HG03103 (cell line): ENCODE data around the gene CABS1.

Source experiments
- ATAC-seq: cut with Tn5 transposase; IDR thresholded peaks from one replicate; pipeline ENCODE4 v1.9.1; 2021; ENCODE audit warnings: low read depth; ENCODE audit not compliant: unreplicated experiment

The CABS1 gene

GRCh38 chr4:70380578-70380977, 45.8 kb downstream of the CABS1 start:
- ATAC-seq: no peak

GRCh38 chr4:70382691-70383181, 48.0 kb downstream of the CABS1 start, which contains the start of gene SMR3B:
TSS of gene SMR3B (plus strand) at chr4:70383131. CDS start at chr4:70384511, 1,380 bp downstream.
- no peak for ATAC-seq
